ENCODE data around the gene HTT.

- TF ChIP-seq SP4 (IDR thresholded peaks at IDR 0.05; ENCODE audit: low read length) (no peak), TAF1 (IDR thresholded peaks at IDR 0.05; ENCODE audit: low read depth, low read length) (no peak), CTCF (IDR thresholded peaks at IDR 0.05; ENCODE audit: control extremely low read depth in 1 of 3, insufficient read depth in 1 of 3, low read depth in 1 of 3, low read length in 3 of 3) (no peak), SRF (IDR thresholded peaks at IDR 0.05; ENCODE audit: low read depth, low read length) (no peak), EZH2 (IDR thresholded peaks at IDR 0.05; ENCODE audit: low read depth, low read length, severe bottlenecking) (no peak), CHD1 (IDR thresholded peaks at IDR 0.05; ENCODE audit: low read depth, low read length) (no peak), MAX (IDR thresholded peaks at IDR 0.05) (no peak), RAD21 (IDR thresholded peaks at IDR 0.05 in 1 of 2, conservative IDR thresholded peaks at IDR 0.05 in 1 of 2; ENCODE audit: low read depth in 2 of 2, low read length in 2 of 2) (no peak), USF2 (IDR thresholded peaks at IDR 0.05; ENCODE audit: low read length) (no peak), POLR2AphosphoS5 (IDR thresholded peaks at IDR 0.05; ENCODE audit: low read depth, low read length) (no peak), CEBPB (IDR thresholded peaks at IDR 0.05; ENCODE audit: low read depth, low read length) (no peak), POLR2A (IDR thresholded peaks at IDR 0.05; ENCODE audit: control extremely low read depth in 1 of 2, low read depth in 2 of 2, low read length in 2 of 2) (no peak), HDAC2 (IDR thresholded peaks at IDR 0.05; ENCODE audit: borderline replicate concordance in 1 of 2, low read depth in 2 of 2, low read length in 2 of 2) (no peak), CTBP2 (IDR thresholded peaks at IDR 0.05; ENCODE audit: borderline replicate concordance, insufficient read depth, insufficient read length, low read length) (no peak)
Observed at GRCh38 chr4:3212391-3213105, 138.1 kb downstream of the HTT start.
